Adrenal gland (tissue), 5 donors: ENCODE measurements around the gene PTPN14.

Experiments
- POLR2A ChIP-seq, 2 donors: fragments of 450-650 bp; IDR thresholded peaks; one replicate each; pipeline ENCODE4 v1.6.1; 2017; ENCODE audit warnings: antibody characterized with exemption in 2 of 2, mild to moderate bottlenecking in 2 of 2, moderate library complexity in 1 of 2
- TF ChIP-seq, protein P1 (sequence below), 6 experiments: fragments of 450-650 bp in 4 of 6; fragments of 200-600 bp in 2 of 6; sonication (generic) in 1 of 6; IDR thresholded peaks; 1 replicate in 5 of 6; 2 replicates in 1 of 6; pipeline versions ENCODE4 v1.5.1 to v1.8.0; 2016 to 2021; ENCODE audit warnings: antibody characterized with exemption in 6 of 6, mild to moderate bottlenecking in 2 of 6, moderate library complexity in 1 of 6
- donor health status: DM: no; HTN: no; CAD: no.

- TF ChIP-seq, protein P1, sequence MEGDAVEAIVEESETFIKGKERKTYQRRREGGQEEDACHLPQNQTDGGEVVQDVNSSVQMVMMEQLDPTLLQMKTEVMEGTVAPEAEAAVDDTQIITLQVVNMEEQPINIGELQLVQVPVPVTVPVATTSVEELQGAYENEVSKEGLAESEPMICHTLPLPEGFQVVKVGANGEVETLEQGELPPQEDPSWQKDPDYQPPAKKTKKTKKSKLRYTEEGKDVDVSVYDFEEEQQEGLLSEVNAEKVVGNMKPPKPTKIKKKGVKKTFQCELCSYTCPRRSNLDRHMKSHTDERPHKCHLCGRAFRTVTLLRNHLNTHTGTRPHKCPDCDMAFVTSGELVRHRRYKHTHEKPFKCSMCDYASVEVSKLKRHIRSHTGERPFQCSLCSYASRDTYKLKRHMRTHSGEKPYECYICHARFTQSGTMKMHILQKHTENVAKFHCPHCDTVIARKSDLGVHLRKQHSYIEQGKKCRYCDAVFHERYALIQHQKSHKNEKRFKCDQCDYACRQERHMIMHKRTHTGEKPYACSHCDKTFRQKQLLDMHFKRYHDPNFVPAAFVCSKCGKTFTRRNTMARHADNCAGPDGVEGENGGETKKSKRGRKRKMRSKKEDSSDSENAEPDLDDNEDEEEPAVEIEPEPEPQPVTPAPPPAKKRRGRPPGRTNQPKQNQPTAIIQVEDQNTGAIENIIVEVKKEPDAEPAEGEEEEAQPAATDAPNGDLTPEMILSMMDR (IDR thresholded peaks at IDR 0.05) = no peak
- no peak for TF ChIP-seq POLR2A (IDR thresholded peaks at IDR 0.05)
Measured at GRCh38 chr1:214327514-214327913, 223.9 kb downstream of the PTPN14 start.
